Chondrocyte (in vitro differentiated cells): ENCODE results near the gene FOXP1. TPM values are rescaled to one million over a fixed set of nuclear protein-coding genes. Genes with fewer than 3 reads are reported as not detected.

Source experiments
- DNase-seq: peaks from one replicate; pipeline ENCODE4 v3.0.0; 2021; ENCODE audit warnings: mixed read lengths, low spot score
- H3K27ac Mint-ChIP-seq: one replicate; pipeline ENCODE4 v1.8.0; 2021; ENCODE audit warnings: mild to moderate bottlenecking, moderate library complexity, mixed read lengths; ENCODE audit not compliant: unreplicated experiment
- H3K27me3 Mint-ChIP-seq: 2 replicates; pipeline ENCODE4 v1.8.0; 2021; ENCODE audit warnings: low read depth, mixed read lengths
- H3K36me3 Mint-ChIP-seq: 2 replicates; pipeline ENCODE4 v1.8.0; 2021; ENCODE audit warnings: low read depth, mixed read lengths
- H3K4me1 Mint-ChIP-seq: 2 replicates; pipeline ENCODE4 v1.8.0; 2021; ENCODE audit warnings: low read depth, mild to moderate bottlenecking, mixed read lengths
- H3K4me3 Mint-ChIP-seq: one replicate; pipeline ENCODE4 v1.8.0; 2021; ENCODE audit warnings: mild to moderate bottlenecking, moderate library complexity, mixed read lengths; ENCODE audit not compliant: unreplicated experiment
- H3K9me3 Mint-ChIP-seq: 2 replicates; pipeline ENCODE4 v1.8.0; 2021; ENCODE audit warnings: low read depth, mixed read lengths
- CTCF ChIP-seq: fragments of 200-600 bp; sonication (generic); IDR thresholded peaks from 2 replicates; pipeline ENCODE4 v1.5.0; 2021; ENCODE audit warnings: antibody characterized with exemption, mild to moderate bottlenecking, moderate library complexity
- total RNA-seq: library from RNA; stranded (reverse); gene quantifications from 3 replicates; pipeline ENCODE4 v1.2.1, GENCODE V29; 2021

FOXP1 gene
- total RNA-seq, 1 donor from 2014 or later: 206 TPM

GRCh38 chr3:71402280-71402679, 181.2 kb downstream of the FOXP1 start:
- H3K27me3 Mint-ChIP-seq: no peaks in the 10 kb centered on the region
- no peaks in the 10 kb centered on the region for H3K9me3 Mint-ChIP-seq
- TF ChIP-seq CTCF: no peak
- H3K4me1 Mint-ChIP-seq: peaks cover 63% of the 10 kb centered on the region
- H3K27ac Mint-ChIP-seq: no peak overlapping the region
- H3K36me3 Mint-ChIP-seq: peaks cover 4% of the 10 kb centered on the region
- no peak overlapping the region for H3K4me3 Mint-ChIP-seq
- DNase-seq: no peak

GRCh38 chr3:71401695-71402231, 181.8 kb downstream of the FOXP1 start:
- Mint-ChIP-seq H3K9me3 (no peaks in the 10 kb centered on the region), H3K4me3 (no peak overlapping the region), H3K4me1 (peaks cover 60% of the 10 kb centered on the region), H3K36me3 (peaks cover 4% of the 10 kb centered on the region), H3K27ac (no peak overlapping the region), H3K27me3 (no peaks in the 10 kb centered on the region)
- no peak for DNase-seq
- TF ChIP-seq CTCF: no peak

- H3K9me3 Mint-ChIP-seq: no peaks in the 10 kb centered on the region
- H3K27me3 Mint-ChIP-seq: no peaks in the 10 kb centered on the region
- H3K27ac Mint-ChIP-seq: peak overlapping the region; percentile 72
- TF ChIP-seq CTCF: no peak
- no peak for DNase-seq
- H3K4me3 Mint-ChIP-seq: no peak overlapping the region
- H3K4me1 Mint-ChIP-seq: peaks cover 59% of the 10 kb centered on the region
- H3K36me3 Mint-ChIP-seq: peaks cover 2% of the 10 kb centered on the region
Measured at GRCh38 chr3:71400986-71401451, 182.5 kb downstream of the FOXP1 start.

- peaks cover 6% of the 10 kb centered on the region for H3K36me3 Mint-ChIP-seq
- H3K27me3 Mint-ChIP-seq: no peaks in the 10 kb centered on the region
- no peak overlapping the region for H3K27ac Mint-ChIP-seq
- no peak for DNase-seq
- H3K4me3 Mint-ChIP-seq: no peak overlapping the region
- no peaks in the 10 kb centered on the region for H3K9me3 Mint-ChIP-seq
- TF ChIP-seq CTCF: no peak
- peaks cover 64% of the 10 kb centered on the region for H3K4me1 Mint-ChIP-seq
Measured at GRCh38 chr3:71399478-71399877, 184.1 kb downstream of the FOXP1 start.

GRCh38 chr3:71398157-71398836, 185.2 kb downstream of the FOXP1 start:
- peaks cover 6% of the 10 kb centered on the region for H3K36me3 Mint-ChIP-seq
- no peak overlapping the region for H3K27ac Mint-ChIP-seq
- no peaks in the 10 kb centered on the region for H3K27me3 Mint-ChIP-seq
- no peak overlapping the region for H3K4me3 Mint-ChIP-seq
- TF ChIP-seq CTCF: no peak
- H3K9me3 Mint-ChIP-seq: no peaks in the 10 kb centered on the region
- H3K4me1 Mint-ChIP-seq: peaks cover 68% of the 10 kb centered on the region
- no peak for DNase-seq
